ENCODE measurements around the gene BBS12.
A peak's percentile ranks its signal among the peaks of the same experiment; 100 is the strongest.

Gene BBS12

DNA sequence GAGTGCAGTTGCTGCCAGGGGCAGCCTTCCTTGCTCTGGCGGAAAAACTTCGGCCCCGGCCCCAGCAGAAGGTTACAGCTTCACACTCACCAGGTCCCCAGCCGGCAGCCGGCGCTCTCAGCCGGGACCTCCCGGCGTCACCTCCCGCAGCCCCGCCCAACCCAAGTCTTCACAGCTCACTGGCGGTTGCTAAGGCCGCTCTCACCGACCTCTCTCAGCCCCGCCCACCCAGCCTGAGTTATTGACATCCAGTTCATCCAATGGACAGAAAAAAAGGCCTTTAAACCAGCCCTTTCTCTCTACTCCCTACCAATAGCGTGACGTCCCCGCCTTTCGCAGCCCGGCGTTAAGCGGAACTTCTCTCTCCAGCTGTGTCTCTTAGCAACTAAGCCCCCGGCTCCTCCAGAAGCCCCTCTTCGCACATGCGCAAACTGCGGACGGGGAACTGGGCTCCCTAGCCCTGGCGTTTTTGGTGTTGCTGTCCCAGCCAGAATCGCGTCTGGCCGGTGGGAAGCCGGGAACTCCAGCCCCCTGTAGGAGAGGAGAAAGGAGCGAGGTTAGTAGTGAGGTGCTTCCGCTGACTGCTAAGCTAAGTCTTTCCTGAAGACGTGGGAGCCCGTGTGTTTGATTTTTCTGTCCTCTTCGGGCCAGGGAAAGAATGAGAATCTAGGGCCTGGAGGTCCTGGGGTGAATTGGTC, at the start of gene BBS12:
BBS12 (plus strand) TSS at position 376 of the 698 bp plus-strand sequence. CDS start 9,189 bp downstream, outside the sequence.
- DNase-seq (ENCODE audit: low read depth): peak; percentile 96

DNA sequence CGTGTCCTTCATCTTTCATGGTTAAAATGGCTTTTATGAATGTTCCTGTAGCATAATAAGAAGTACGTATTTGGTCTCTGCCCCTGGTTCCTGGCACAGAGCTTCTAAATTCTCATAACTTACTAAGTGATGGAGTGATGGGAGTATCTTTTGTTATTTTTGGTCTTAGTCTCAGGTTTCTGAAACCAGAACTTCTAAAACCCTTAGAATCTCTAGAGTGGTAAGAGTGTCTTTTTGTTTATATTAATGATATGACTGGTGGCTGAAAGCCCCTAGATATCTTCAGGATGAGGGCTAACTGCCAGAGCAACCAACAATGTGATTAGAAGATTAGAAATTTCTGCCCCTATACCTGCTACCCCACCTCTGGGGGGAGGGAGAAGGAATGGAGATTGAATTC, 45.8 kb upstream of the BBS12 start:
- no peak for DNase-seq (ENCODE audit: low read depth)

DNA sequence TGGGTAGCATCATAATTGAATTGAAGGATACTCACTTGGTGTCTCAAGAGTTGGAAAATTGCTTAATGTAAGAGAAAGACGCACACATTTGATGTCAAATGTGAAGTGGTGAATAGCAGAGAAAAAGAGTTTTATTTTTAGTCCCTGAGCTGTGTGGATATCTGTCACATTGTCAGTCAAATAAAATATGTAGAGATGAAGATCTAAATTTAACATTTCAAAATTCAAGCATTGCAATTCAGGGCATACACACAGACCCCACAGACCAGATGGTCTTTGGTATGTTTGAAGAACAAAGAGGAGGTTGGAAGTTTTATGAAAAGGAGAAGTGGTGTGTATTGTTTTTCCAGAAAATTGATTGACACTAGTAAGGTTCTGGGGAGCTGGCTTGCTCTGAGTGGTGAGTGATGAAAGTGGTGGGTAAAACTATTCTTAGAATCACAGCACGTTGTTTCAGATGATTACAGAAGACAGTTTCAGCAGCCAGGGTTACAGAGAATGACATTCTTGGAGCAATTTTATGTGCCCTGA, 44.9 kb upstream of the BBS12 start:
- DNase-seq (ENCODE audit: low read depth): no peak

DNA sequence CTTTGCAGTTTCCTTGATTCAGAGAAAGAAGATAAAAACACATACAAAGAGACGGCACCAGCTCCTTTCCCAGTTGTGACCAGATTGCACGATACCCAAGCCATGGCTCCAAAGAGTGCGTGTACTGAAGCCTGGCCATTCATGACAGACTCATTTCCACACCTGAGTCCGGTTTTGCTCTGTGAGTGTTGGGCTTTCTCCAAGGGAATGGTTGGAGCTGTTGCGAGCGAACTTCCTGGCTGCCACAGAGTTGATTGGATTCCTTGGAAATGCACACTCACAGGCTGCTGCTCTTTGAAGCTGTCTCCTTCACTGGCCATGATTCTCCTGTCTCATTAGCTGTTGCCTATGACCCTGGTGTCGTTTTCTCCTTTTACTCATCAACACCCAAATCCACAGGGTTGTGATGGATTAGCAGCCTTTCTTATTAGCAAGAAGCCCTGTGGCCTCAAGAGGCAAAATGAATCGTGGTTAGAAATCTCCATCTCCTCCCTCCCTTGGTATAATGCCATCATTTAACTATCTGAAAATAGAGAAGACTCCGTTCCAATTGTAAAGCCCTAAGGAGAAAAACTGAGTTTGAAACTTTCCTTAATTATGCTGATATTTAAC, 43.9 kb upstream of the BBS12 start:
- DNase-seq (ENCODE audit: low read depth): no peak

DNA sequence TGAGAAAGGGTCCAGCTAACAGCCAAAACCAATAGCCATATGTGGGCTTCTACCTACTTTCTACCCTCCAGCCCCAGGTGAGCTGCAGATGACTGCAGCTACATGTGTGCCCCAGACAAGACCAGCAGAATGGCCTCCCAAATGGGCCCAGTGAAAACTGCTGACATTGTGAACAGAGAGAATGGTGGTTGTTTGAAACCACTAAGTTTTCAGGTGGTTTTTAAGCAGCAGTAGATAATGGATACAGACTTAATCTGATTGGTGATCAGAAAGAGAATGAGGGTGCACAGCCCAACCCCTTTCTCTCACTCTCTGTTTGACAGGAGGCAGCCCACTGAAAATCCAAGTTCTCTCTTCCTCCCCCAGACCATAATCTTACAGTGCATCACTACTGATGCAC, 42.5 kb upstream of the BBS12 start:
- DNase-seq (ENCODE audit: low read depth): no peak

GRCh38 chr4:122691988-122692387, 40.5 kb upstream of the BBS12 start:
- no peak for DNase-seq (ENCODE audit: low read depth)

- DNase-seq (ENCODE audit: low read depth): no peak
Measured at GRCh38 chr4:122692641-122693520, 39.6 kb upstream of the BBS12 start.

- no peak for DNase-seq (ENCODE audit: low read depth)
Measured at GRCh38 chr4:122695226-122695625, 37.3 kb upstream of the BBS12 start.

GRCh38 chr4:122700178-122700725, 32.3 kb upstream of the BBS12 start:
- DNase-seq (ENCODE audit: low read depth): no peak

- no peak for DNase-seq (ENCODE audit: low read depth)
Measured at GRCh38 chr4:122701061-122701460, 31.4 kb upstream of the BBS12 start.

- DNase-seq (ENCODE audit: low read depth): no peak
Measured at GRCh38 chr4:122701965-122702364, 30.5 kb upstream of the BBS12 start.

DNA sequence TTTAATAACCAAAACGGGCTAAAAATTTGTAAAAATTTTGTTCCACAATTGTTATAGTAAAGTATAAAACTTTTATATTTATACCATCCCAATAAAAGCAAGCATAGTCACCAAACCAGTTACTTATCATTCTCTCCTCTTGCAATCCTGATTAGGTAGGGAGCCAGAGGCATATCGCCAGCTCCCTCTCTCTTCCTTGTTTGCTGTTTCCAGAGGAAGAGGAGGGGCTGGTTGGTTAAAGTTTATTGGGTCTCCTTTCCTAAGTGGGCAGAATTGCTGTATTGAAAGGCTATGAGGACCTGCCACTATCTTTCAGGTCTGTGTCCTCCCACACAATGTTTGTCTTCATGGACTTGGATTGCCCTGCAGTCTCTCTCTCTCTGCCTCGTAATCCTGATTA, 29.6 kb upstream of the BBS12 start:
- DNase-seq (ENCODE audit: low read depth): no peak

DNA sequence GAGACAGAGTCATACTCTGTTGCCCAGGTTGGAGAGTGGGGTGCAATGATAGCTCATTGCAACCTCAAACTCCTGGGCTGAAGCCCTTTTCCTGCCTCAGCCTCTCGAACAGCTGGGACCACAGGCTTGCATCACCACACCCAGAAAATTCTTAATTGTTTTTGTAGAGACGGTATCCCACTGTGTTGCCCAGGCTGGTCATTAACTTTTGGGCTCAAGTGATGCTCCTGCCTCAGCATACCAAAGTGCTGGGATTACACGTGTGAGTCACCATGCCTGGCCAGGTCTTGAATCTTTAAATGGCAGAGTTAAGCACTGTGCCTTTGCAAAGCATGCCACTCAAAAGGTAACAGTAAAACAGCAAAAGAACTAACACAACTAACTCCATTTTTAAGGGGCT, 28.6 kb upstream of the BBS12 start:
- no peak for DNase-seq (ENCODE audit: low read depth)

DNA sequence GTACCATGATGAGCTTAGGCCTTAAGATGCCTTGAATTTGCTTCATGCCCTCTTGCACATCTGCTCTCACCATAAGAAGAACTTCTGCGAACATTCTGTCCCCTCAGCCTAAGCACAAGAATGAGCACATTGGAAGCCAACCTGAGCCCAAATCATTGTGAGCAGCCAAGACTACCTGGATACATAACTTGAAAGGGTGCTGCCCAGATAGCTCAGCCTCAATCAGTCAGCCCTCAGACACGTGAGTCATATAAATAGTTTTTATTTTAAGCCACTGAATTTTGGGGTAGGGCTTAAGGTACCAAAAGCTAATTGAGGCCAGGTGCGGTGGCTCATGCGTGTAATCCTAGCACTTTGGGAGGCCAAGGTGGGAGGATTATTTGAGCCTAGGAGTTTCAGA, 27.5 kb upstream of the BBS12 start:
- no peak for DNase-seq (ENCODE audit: low read depth)

GRCh38 chr4:122705547-122706117, 26.9 kb upstream of the BBS12 start:
- no peak for DNase-seq (ENCODE audit: low read depth)

GRCh38 chr4:122706511-122706910, 26.0 kb upstream of the BBS12 start:
- DNase-seq (ENCODE audit: low read depth): no peak

DNA sequence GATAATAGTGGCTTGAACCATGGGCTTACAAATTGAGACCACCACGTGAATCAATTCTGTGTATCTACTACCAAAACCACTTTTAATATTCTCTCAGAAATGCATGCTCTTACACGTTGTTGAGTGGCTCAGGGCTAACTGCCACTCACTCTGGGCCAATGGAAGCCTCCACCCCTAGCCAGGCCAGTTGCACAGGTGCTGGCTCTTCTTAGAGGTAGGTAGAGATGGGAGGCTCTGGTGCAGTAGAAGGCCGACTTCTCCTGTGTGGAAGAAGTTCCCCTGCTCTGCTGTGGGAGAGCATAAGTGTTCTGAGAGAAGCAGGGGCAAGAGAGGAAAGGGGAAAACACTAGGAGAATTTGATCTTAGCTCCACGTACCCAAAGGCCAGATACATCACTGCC, 25.0 kb upstream of the BBS12 start:
- DNase-seq (ENCODE audit: low read depth): no peak

GRCh38 chr4:122709236-122709635, 23.3 kb upstream of the BBS12 start:
- DNase-seq (ENCODE audit: low read depth): no peak

DNA sequence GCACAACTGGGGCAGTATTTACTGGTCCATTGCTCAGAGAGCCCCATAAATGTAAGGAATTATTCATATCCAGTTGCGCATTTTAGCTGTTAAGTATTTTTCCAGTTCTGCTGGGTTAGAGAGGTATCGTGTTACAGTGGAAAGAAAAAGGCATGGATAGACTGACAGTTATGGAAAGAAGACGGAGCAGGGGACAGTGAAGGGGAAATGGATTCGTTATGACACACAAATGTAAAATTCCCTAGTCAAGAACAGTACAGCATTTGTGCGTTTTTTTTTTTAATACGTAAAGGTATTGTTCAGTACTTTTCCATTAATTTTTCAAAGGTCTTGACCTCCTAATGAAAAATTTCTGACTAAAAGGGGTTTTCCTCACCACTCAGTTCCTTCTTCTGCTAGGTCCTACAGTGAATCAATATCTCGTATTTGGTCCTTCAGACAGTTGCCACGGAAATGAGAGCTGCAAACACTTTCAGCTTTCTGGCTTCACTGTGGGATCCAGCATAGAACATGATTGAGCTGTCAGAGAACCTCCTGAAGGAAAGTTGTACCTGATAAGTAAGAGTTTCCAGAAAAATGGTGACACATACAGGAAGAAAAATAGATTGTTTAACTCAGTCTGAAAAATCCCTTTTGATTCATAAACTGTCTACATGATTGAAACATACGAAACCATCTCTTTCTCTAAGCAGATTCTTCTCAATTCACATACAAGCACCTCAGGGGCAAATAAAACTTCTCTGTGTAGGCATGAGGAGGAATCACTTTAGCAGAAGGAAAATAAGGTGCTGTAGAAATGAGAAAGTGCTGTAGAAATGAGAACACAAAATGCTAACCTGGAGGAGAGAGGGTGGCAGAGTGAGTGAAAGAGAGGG, 21.8 kb upstream of the BBS12 start:
- DNase-seq (ENCODE audit: low read depth): no peak

- DNase-seq (ENCODE audit: low read depth): no peak
Measured at GRCh38 chr4:122711919-122712318, 20.6 kb upstream of the BBS12 start.

DNA sequence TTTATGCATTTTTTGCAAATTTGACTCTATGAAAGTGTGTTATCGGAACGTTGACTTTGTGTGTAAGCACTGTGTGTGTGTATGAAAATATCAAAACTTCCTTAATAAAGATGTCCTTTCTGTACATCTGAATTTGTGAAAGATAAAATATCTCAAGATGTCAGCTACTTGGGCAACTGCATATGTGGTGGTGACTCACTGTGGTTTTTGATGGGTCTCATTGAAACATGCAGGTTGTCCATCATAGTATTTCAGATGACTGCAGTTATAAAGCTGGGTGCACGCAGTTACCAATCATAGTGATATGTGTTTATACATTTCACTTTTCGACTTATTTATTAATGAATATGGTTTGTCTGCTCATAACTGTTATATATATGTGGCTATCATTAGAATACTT, 19.7 kb upstream of the BBS12 start:
- DNase-seq (ENCODE audit: low read depth): no peak

Data from stimulated activated CD8-positive, alpha-beta memory T cell treated with anti-CD3 and anti-CD28 coated beads, Interleukin-4, amount 100 ng/mL, for 24 hours (primary cell).